Germinal center (tissue), 1 donor: Measurements from ENCODE around the gene GLG1.
"Not testable (repeated sequence)": the region's sequence is repeated elsewhere in the genome, so short reads cannot be mapped to it uniquely, and the experiment has no call there.

Experiments used
- DNase-seq: peaks from one replicate; pipeline ENCODE4 v3.0.0; 2012; ENCODE audit warnings: mixed read lengths, low spot score

GLG1 gene

GRCh38 chr16:74606521-74607309, at the start of gene GLG1:
Gene GLG1, minus strand, starts transcription at chr16:74607114. Its CDS starts 20 bp downstream, at chr16:74607094.
- peak; percentile 88 for DNase-seq

- no peak for DNase-seq
These were observed 47.7 kb upstream of the GLG1 start for GRCh38 chr16:74654536-74655050.

GRCh38 chr16:74652883-74653282, 46.0 kb upstream of the GLG1 start:
- not testable (repeated sequence) for DNase-seq

- DNase-seq, result no peak
These were observed 45.3 kb upstream of the GLG1 start for GRCh38 chr16:74652249-74652648.

DNA sequence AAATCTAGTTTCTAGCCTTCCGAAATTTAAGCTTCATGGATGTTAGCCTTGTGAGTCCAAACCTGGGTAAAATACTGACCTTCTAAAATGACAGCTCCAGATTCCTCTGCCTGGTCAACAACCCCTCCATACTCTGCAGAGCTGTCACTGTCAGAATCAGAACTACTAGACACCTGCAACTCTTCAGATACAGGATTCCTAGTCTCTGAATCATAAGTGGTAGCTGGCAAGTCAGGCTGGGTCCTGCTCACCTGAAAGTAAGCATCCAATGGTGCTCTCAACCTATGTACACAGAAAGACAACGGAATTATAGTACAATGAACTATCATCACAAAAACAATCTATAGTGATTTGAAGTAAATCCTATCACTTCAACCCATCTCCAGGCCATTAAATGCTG, 44.9 kb upstream of the GLG1 start:
- no peak for DNase-seq

GRCh38 chr16:74650966-74651567, 44.2 kb upstream of the GLG1 start:
- no peak for DNase-seq

GRCh38 chr16:74649839-74650504, 43.1 kb upstream of the GLG1 start:
- no peak for DNase-seq

DNA sequence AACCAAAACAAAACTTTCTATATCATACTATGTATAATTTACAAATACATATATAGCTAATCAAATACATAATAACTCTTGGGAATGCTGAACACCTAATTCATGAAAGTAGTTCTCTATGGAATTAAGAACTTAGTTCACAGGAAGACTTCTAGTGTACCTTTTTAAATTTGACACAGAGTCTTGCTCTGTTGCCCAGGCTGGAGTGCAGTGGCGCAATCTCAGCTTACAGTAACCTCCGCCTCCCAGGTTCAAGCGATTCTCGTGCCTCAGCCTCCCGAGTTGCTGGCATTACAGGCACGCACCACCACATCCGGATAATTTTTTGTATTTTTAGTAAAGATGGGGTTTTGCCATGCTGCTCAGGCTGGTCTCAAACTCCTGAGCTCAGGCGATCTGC, 35.1 kb upstream of the GLG1 start:
- DNase-seq, result no peak

- DNase-seq, result no peak
These were observed 31.0 kb upstream of the GLG1 start for GRCh38 chr16:74637742-74638453.

DNA sequence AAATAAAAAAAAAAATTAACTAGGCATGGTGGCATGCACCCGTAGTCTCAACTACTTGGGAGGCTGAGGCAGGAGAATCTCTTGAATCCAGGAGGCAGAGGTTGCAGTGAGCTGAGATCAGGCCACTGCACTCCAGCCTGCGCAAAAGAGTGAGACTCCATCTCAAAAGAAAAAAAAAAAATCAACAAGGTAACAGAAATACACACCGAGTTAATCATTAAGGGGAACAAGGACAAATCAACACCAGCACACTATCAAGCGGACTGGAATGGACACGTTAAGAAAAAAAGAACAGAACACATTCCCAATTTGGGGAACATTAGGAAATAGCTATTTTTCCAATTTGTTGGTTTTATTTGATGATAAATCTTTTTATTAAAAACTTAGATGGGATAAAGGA, 28.4 kb upstream of the GLG1 start:
- DNase-seq, result no peak

GRCh38 chr16:74633686-74634085, 26.8 kb upstream of the GLG1 start:
- no peak for DNase-seq

GRCh38 chr16:74627506-74628220, 20.7 kb upstream of the GLG1 start:
- DNase-seq, result no peak

DNA sequence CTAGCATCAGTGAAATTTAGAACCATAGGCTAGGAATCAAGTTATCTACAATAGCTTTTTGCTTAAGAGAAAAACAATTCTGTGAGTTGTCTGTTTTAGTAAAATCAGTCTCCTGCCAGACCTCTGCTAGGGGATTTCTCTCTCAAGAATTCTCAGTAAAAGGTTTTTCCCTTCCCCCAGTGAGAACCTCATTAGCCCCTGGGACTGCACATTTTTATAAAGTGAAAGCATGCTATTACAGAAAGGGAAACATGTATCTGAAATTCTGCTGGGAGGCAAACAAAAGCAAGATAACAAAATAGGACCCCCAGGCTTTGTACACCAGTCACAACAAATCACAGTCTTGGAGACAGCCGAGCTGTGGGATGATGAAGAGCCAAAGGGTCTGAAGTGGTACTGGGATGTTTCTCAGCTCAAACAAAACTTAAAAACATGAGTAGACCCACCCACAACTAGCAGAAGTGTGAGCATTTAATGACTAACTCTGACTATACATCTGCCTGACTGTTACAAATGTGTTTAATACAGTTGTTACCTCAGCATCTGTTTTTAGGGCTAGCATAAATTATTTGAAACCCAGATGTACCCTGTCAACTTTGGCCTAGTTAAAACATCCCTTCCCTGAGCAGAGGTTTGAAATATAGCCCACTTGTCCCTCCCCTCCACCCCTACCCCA, 20.0 kb upstream of the GLG1 start:
- DNase-seq, result no peak

- DNase-seq, result no peak
These were observed 18.8 kb upstream of the GLG1 start for GRCh38 chr16:74625500-74626350.

GRCh38 chr16:74623839-74624235, 16.9 kb upstream of the GLG1 start:
- DNase-seq, result no peak

DNA sequence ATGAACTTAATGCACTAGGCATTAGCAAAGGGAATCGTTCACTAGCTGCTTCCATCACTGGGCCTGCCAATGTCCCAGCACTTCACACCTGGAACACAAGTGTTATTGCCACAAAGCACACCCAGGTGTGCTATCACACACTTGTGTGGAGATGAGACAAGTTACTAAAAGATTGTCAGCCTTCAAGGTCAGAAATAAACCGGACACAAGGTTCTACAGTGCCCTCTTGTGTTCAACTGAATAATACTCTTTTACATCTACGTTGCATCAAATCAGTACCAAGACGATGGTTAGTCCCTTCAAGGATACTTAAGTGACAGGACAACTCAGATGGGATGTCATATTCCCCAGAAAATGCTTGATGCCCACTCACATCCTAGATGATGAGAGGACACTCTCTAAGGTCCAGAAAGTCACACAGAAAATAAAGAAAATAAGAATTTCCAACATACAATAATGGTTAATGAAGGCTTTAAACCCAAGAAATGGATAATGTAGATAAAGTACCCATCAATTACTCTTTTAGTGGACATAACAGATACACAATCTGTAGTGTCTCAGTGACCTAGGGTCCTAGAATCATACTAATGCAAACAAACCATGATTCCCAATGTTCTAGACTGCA, 16.4 kb upstream of the GLG1 start:
- peak; percentile 36 for DNase-seq

GRCh38 chr16:74622005-74622404, 15.1 kb upstream of the GLG1 start:
- no peak for DNase-seq

GRCh38 chr16:74617206-74617788, 10.4 kb upstream of the GLG1 start:
- DNase-seq, result no peak

GRCh38 chr16:74611721-74612120, 4.8 kb upstream of the GLG1 start:
- DNase-seq, result no peak
